Transverse colon (tissue), 4 donors: Measurements from ENCODE around the gene RAB20. TPM values are rescaled to one million over a fixed set of nuclear protein-coding genes. Genes with fewer than 3 reads are reported as not detected.

Experiments
- DNase-seq: peaks from one replicate; pipeline ENCODE4 v3.0.0-alpha.2; 2019
- H3K27ac ChIP-seq, 4 donors: fragments of 200-600 bp; sonication (generic); 2 replicates each; pipeline ENCODE4 v1.5.1; 2016 to 2018; ENCODE audit warnings: inconsistent platforms in 4 of 4
- H3K27me3 ChIP-seq: fragments of 200-600 bp; sonication (generic); 2 replicates; pipeline ENCODE4 v1.5.1; 2017; ENCODE audit warnings: inconsistent platforms
- H3K36me3 ChIP-seq, 4 donors: fragments of 200-600 bp; sonication (generic); 2 replicates each; pipeline ENCODE4 v1.5.1; 2017 to 2019; ENCODE audit warnings: inconsistent platforms in 4 of 4
- H3K4me1 ChIP-seq, 4 donors: fragments of 200-600 bp; sonication (generic); 2 replicates each; pipeline ENCODE4 v1.5.1; 2017 to 2020; ENCODE audit warnings: inconsistent platforms in 4 of 4
- H3K4me3 ChIP-seq, 4 donors: fragments of 200-600 bp; sonication (generic); 1 replicate in 1 of 4; 2 replicates in 3 of 4; pipeline versions ENCODE4 v1.5.1 to v1.6.1; 2017 to 2019; ENCODE audit warnings: inconsistent platforms in 4 of 4
- H3K9me3 ChIP-seq, 2 donors: fragments of 200-600 bp; sonication (generic); 2 replicates each; pipeline ENCODE4 v1.5.1; 2017 to 2019; ENCODE audit warnings: inconsistent platforms in 2 of 2
- CTCF ChIP-seq, 5 experiments: fragments of 200-600 bp in 3 of 5; fragments of 450-650 bp in 2 of 5; sonication (generic) in 3 of 5; IDR thresholded peaks; 1 replicate in 2 of 5; 2 replicates in 3 of 5; pipeline ENCODE4 v1.5.1; 2016 to 2017; ENCODE audit warnings: antibody characterized with exemption in 5 of 5, inconsistent platforms in 3 of 5, mild to moderate bottlenecking in 2 of 5, moderate library complexity in 1 of 5
- EP300 ChIP-seq: sonication (generic); formaldehyde crosslinking; IDR thresholded peaks from one replicate; pipeline ENCODE4 v1.6.1; 2017; ENCODE audit warnings: antibody characterized with exemption, low read depth
- POLR2A ChIP-seq: fragments of 450-650 bp; IDR thresholded peaks from one replicate; pipeline ENCODE4 v1.6.1; 2016; ENCODE audit warnings: antibody characterized with exemption, mild to moderate bottlenecking, moderate library complexity
- POLR2AphosphoS5 ChIP-seq, 3 donors: sonication (generic); formaldehyde crosslinking; IDR thresholded peaks; one replicate each; pipeline ENCODE4 v1.6.1; 2016; ENCODE audit warnings: antibody characterized with exemption in 3 of 3
- WGBS, 2 donors: methylation state at CpG; one replicate each; pipeline ENCODE4 v1.1.5; 2018; ENCODE audit warnings: low coverage in 1 of 2; 5-methylcytosine and 5-hydroxymethylcytosine counted together
- in situ Hi-C, 4 donors: fragments of 200-750 bp; cut with MboI; loops; one replicate each; pipeline versions ENCODE4 v1.15.0 to v1.15.1; 2017; ENCODE audit warnings: low sequenced_read_pairs in 3 of 4, low pct_ligation_motif_present in 1 of 4, low pct_unique_long_range_greater_than_20kb in 1 of 4
- intact Hi-C: fragments of 100-400 bp; cut with DNase I; formaldehyde crosslinking; loops from one replicate; pipeline ENCODE4 v1.15.1; 2023; ENCODE audit warnings: low total_unique reads
- total RNA-seq, 4 donors: library from RNA; depleted of rRNA; stranded (reverse); fragments of >200 nt; gene quantifications; one replicate each; pipeline ENCODE4 v1.1.0, GENCODE V29; 2016

The RAB20 gene
- total RNA-seq, 4 donors from 2014 or later, result 12.5 to 66.2 (median 54.1) TPM

GRCh38 chr13:110484290-110485048 lies 77.1 kb downstream of the RAB20 start:
- Histone ChIP-seq H3K27ac (no peak overlapping the region), H3K36me3 (peaks cover 0 to 5% (median 0%) of the 10 kb centered on the region in 4 donors), H3K9me3 (no peaks in the 10 kb centered on the region), H3K4me1 (no peaks in the 10 kb centered on the region), H3K27me3 (no peaks in the 10 kb centered on the region), H3K4me3 (no peak overlapping the region)
- no peak for DNase-seq
- in situ Hi-C loops (no loop called here), intact Hi-C loops (no loop called here)
- WGBS, 2 donors, result 61 to 92% methylated on average over 5 to 18 of the region's 18 CpGs
- TF ChIP-seq EP300 (no peak), POLR2A (no peak), POLR2AphosphoS5 (IDR thresholded peaks at IDR 0.05) (no peak), CTCF (IDR thresholded peaks at IDR 0.05) (no peak)

DNA sequence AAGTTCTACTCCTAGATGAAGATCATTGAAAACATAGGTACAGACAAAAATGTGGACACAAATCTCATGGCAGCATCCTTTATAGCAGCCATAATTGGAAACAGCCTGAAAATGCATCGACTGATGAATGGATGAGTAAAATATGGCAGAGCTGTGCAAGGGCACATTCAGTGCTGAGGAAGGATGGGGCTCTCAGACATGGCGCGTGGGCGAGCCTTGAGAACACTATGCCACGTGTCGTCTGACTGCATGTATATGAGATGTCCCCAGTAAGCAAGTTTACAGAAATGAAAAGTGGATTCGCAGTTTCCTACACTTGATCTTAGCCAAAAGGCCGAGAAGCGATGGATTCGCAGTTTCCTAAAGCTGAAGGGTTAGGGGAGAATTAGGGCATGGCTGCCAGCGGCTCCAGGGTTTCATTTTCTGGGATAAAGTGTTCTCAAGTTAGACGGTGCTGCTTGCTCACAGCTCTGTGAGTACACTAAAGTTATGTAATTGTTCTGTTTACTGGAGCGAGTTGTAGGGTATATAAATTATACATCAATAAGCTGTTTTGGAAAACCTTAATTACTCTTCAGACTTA lies 78.0 kb downstream of the RAB20 start:
- no peak overlapping the region for H3K27ac ChIP-seq
- TF ChIP-seq CTCF (IDR thresholded peaks at IDR 0.05) (no peak), EP300 (no peak)
- no peak for DNase-seq
- no peaks in the 10 kb centered on the region for H3K27me3 ChIP-seq
- no peaks in the 10 kb centered on the region for H3K9me3 ChIP-seq
- no peaks in the 10 kb centered on the region for H3K4me1 ChIP-seq
- in situ Hi-C loops (no loop called here), intact Hi-C loops (no loop called here)
- H3K4me3 ChIP-seq, result no peak overlapping the region
- 87% methylated on average over 9 to 13 of the region's 13 CpGs for WGBS, 2 donors
- peaks cover 0 to 5% (median 0%) of the 10 kb centered on the region in 4 donors for H3K36me3 ChIP-seq

GRCh38 chr13:110480161-110480560 lies 81.4 kb downstream of the RAB20 start:
- peak overlapping the region in 2 of 4 donors; percentile 7 to 20 for H3K27ac ChIP-seq
- intact Hi-C loops (no loop called here), in situ Hi-C loops (no loop called here)
- no peak for DNase-seq
- peaks cover 0 to 5% (median 0%) of the 10 kb centered on the region in 4 donors for H3K36me3 ChIP-seq
- H3K9me3 ChIP-seq, result no peaks in the 10 kb centered on the region
- WGBS, 2 donors, result 69% methylated on average over 4 of the region's 5 CpGs; no CpG with 5 or more reads in 1 of the 2 donors
- no peaks in the 10 kb centered on the region for H3K27me3 ChIP-seq
- no peak for TF ChIP-seq EP300
- H3K4me3 ChIP-seq, result no peak overlapping the region
- H3K4me1 ChIP-seq, result no peaks in the 10 kb centered on the region

- no peaks in the 10 kb centered on the region for H3K27me3 ChIP-seq
- no peaks in the 10 kb centered on the region for H3K9me3 ChIP-seq
Observed at GRCh38 chr13:110479648-110480047, 81.9 kb downstream of the RAB20 start.

More at GRCh38 chr13:110479648-110480047, 81.9 kb downstream of the RAB20 start:
- DNase-seq, result no peak
- intact Hi-C loops, result no loop called here
- peak overlapping the region in 1 of 4 donors; percentile 3 for H3K27ac ChIP-seq
- WGBS, 2 donors, result 87% methylated on average over 11 of the region's 11 CpGs; no CpG with 5 or more reads in 1 of the 2 donors
- in situ Hi-C loops, result no loop called here
- H3K4me1 ChIP-seq, result no peaks in the 10 kb centered on the region
- peaks cover 0 to under 1% (median 0%) of the 10 kb centered on the region in 4 donors for H3K36me3 ChIP-seq
- TF ChIP-seq POLR2AphosphoS5 (IDR thresholded peaks at IDR 0.05) (no peak), EP300 (no peak), CTCF (IDR thresholded peaks at IDR 0.05) (no peak)
- H3K4me3 ChIP-seq, result no peak overlapping the region
